Activated gamma-delta T cell treated with anti-CD3 and anti-CD28 coated beads, Interleukin-2, amount 50 U/mL, for 16 hours (primary cell): Measurements from ENCODE around the gene TIMM17A.
A peak's percentile ranks its signal among the peaks of the same experiment; 100 is the strongest.

Experiments used
- DNase-seq: peaks from one replicate; pipeline ENCODE4 v3.0.0-alpha.2; 2020; ENCODE audit warnings: low read depth

TIMM17A gene

GRCh38 chr1:201984446-201984845, 29.1 kb downstream of the TIMM17A start:
- no peak for DNase-seq

GRCh38 chr1:201985355-201985754, 30.1 kb downstream of the TIMM17A start:
- DNase-seq = no peak

GRCh38 chr1:201988601-201989000, 33.3 kb downstream of the TIMM17A start:
- DNase-seq = no peak

GRCh38 chr1:201989354-201990128, 34.2 kb downstream of the TIMM17A start:
- no peak for DNase-seq

GRCh38 chr1:201990427-201990826, 35.1 kb downstream of the TIMM17A start:
- no peak for DNase-seq

GRCh38 chr1:201999625-202000238, 44.4 kb downstream of the TIMM17A start:
- no peak for DNase-seq

- DNase-seq = no peak
These were observed 47.2 kb downstream of the TIMM17A start for GRCh38 chr1:202002507-202002906.

- DNase-seq = no peak
These were observed 49.4 kb downstream of the TIMM17A start for GRCh38 chr1:202004711-202005110.

GRCh38 chr1:202005958-202006357, 50.7 kb downstream of the TIMM17A start:
- no peak for DNase-seq

GRCh38 chr1:202007304-202007703, 52.0 kb downstream of the TIMM17A start:
- no peak for DNase-seq

GRCh38 chr1:202007805-202008489, 52.6 kb downstream of the TIMM17A start:
- DNase-seq = no peak

GRCh38 chr1:202009326-202010179, 54.2 kb downstream of the TIMM17A start:
- DNase-seq = peak; percentile 47

GRCh38 chr1:202010180-202011015, 55.1 kb downstream of the TIMM17A start, which contains the start of gene ELF3:
ELF3 (plus strand) TSS chr1:202010587; CDS start chr1:202011137, 550 bp downstream.
- no peak for DNase-seq

- DNase-seq = no peak
These were observed 56.7 kb downstream of the TIMM17A start for GRCh38 chr1:202011994-202012393.

GRCh38 chr1:202012544-202013478, 57.5 kb downstream of the TIMM17A start:
- no peak for DNase-seq

- no peak for DNase-seq
These were observed 58.3 kb downstream of the TIMM17A start for GRCh38 chr1:202013603-202014002.

- no peak for DNase-seq
These were observed 58.8 kb downstream of the TIMM17A start for GRCh38 chr1:202014060-202014459.

GRCh38 chr1:202014915-202015661, 59.8 kb downstream of the TIMM17A start:
- DNase-seq = no peak

GRCh38 chr1:202015662-202015937, 60.3 kb downstream of the TIMM17A start:
- DNase-seq = no peak
